Pancreas (tissue), 10 donors: ENCODE data around the gene IMMT. TPM values are rescaled to one million over a fixed set of nuclear protein-coding genes. Genes with fewer than 3 reads are reported as not detected.

Experiments used
- ATAC-seq, 4 donors: fragments of 200-7000 bp; cut with Tn5 transposase; one replicate each; pipeline versions ENCODE4 v1.8.0 to v1.9.1; 2020; ENCODE audit warnings: mild to moderate bottlenecking in 4 of 4, moderate library complexity in 4 of 4
- DNase-seq, 6 donors: peaks; one replicate each; pipeline ENCODE4 v3.0.0-alpha.2; 2020
- FAIRE-seq: peaks from 2 replicates; lab custom pipeline; 2012; peaks lifted over from hg19 to GRCh38; lab: Jason Lieb, UNC
- H3K27ac ChIP-seq, 4 donors: fragments of 200-600 bp; sonication (generic); 1 replicate in 3 of 4; 2 replicates in 1 of 4; pipeline versions ENCODE4 v1.5.0 to v1.8.0; 2020
- H3K27me3 ChIP-seq, 4 donors: fragments of 200-600 bp; one replicate each; pipeline ENCODE4 v1.8.0; 2021
- H3K36me3 ChIP-seq, 3 donors: fragments of 200-600 bp; sonication (generic) in 1 of 3; one replicate each; pipeline versions ENCODE4 v1.5.0 to v1.8.0; 2020 to 2021
- H3K4me1 ChIP-seq, 3 donors: fragments of 200-600 bp; one replicate each; pipeline ENCODE4 v1.8.0; 2021
- H3K4me3 ChIP-seq, 4 donors: fragments of 200-600 bp; sonication (generic) in 2 of 4; one replicate each; pipeline versions ENCODE4 v1.5.0 to v1.8.0; 2020 to 2021
- H3K9me3 ChIP-seq, 4 donors: fragments of 200-600 bp; one replicate each; pipeline ENCODE4 v1.8.0; 2021
- WGBS, 2 donors: extraction: QIAGEN DNeasy Blood & Tissue Kit; methylation state at CpG; one replicate each; pipeline ENCODE4 v1.1.7; 2013; 5-methylcytosine and 5-hydroxymethylcytosine counted together
- intact Hi-C, 3 donors: fragments of 100-400 bp; cut with DNase I; formaldehyde crosslinking; loops; one replicate each; pipeline versions ENCODE4 v1.11.1 to v1.14.2; 2022
- polyA plus RNA-seq, 2 donors: library from polyadenylated mRNA; stranded (reverse); fragments of 200-250 nt; gene quantifications; one replicate each; pipeline ENCODE4 v1.2.3, GENCODE V29; 2013
- total RNA-seq, 6 donors: library from RNA; stranded (reverse); fragmentation: NEBNext Ultra II Directional in 4 of 6; extraction: Animal tissue kit (Norgen Biotek cat#: 25700) in 4 of 6; gene quantifications; one replicate each; pipeline versions ENCODE4 v1.2.1 to v1.2.4, GENCODE V29; 2021 to 2023
- TF ChIP-seq, protein P1 (sequence below), 4 donors: fragments of 200-600 bp; sonication (generic) in 3 of 4; IDR thresholded peaks; one replicate each; pipeline versions ENCODE4 v1.5.0 to v1.8.0; 2021; ENCODE audit warnings: antibody characterized with exemption in 4 of 4
- donor health status: healthy with polysubstance abuse.
- donor health status: DM: no; HTN: no; CAD: no; lungs with moderate emphysema.
- donor health status: DM: no; HTN: no; CAD: no.
- donor health status: control.
- donor health status: control.
- donor health status: Bipolar disorder and iron deficiency.
- donor health status: DM: yes; HTN: yes; CAD: no.
- donor health status: DM: no; HTN: no; CAD: no.
- donor health status: DM: no; HTN: no; CAD: no.
- donor health status: DM: yes; HTN: yes; CAD: no.

IMMT gene
- total and polyA plus RNA-seq, 8 donors = 18.1 to 44.5 (median 37.7) TPM

DNA sequence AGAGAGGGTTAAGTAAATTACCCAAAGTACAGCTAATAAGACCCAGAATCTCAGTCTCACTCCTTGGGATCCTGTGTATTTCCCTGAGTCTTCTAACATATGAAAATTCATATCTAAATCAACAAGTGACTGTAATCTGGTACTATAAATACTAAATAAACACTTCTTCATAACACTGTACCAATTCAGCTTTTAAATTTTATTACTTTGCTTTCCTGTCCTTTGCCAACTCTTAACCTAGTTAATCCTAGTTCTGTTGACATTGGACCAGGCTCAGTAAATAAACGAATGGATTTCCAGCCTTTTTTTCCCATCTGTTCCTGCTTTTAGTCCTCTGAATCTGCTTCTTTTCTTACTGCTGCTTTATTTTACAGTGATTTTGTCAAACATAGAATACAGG lies 17.8 kb upstream of the IMMT start:
- ATAC-seq = peak in 3 of 4 donors; percentile 24 to 93 (median 85)
- DNase-seq = no peak
- TF ChIP-seq, protein P1, sequence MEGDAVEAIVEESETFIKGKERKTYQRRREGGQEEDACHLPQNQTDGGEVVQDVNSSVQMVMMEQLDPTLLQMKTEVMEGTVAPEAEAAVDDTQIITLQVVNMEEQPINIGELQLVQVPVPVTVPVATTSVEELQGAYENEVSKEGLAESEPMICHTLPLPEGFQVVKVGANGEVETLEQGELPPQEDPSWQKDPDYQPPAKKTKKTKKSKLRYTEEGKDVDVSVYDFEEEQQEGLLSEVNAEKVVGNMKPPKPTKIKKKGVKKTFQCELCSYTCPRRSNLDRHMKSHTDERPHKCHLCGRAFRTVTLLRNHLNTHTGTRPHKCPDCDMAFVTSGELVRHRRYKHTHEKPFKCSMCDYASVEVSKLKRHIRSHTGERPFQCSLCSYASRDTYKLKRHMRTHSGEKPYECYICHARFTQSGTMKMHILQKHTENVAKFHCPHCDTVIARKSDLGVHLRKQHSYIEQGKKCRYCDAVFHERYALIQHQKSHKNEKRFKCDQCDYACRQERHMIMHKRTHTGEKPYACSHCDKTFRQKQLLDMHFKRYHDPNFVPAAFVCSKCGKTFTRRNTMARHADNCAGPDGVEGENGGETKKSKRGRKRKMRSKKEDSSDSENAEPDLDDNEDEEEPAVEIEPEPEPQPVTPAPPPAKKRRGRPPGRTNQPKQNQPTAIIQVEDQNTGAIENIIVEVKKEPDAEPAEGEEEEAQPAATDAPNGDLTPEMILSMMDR (IDR thresholded peaks at IDR 0.05) = no peak
- H3K4me3 ChIP-seq = no peak overlapping the region
- peaks cover 0 to 13% (median 10%) of the 10 kb centered on the region in 3 donors for H3K4me1 ChIP-seq
- no peaks in the 10 kb centered on the region for H3K9me3 ChIP-seq
- H3K27me3 ChIP-seq = no peaks in the 10 kb centered on the region
- intact Hi-C loops = no loop called here
- FAIRE-seq = no peak
- peak overlapping the region in 1 of 4 donors; percentile 55 for H3K27ac ChIP-seq
- peaks cover 0 to 34% (median 9%) of the 10 kb centered on the region in 3 donors for H3K36me3 ChIP-seq
- 8 to 14% methylated on average over 1 of the region's 1 CpG for WGBS, 2 donors

DNA sequence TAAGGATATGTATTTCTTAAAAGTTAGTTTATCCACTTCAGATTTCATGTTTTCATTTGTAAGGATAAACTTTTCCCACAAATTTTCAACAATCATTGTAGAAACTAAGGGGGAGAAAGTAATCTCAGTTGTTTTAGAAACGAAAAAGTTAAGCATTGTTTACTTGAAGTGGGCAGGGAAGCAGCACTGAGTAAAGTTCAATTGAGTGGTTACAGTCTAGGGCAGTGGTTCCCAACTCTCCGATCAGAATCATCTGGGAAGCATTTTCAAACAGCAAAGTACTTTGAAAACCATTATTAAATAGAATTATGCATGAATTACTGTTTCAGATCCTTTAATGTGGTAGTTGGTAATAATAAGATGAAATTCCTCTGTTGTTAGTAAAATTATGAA lies 16.5 kb upstream of the IMMT start:
- intact Hi-C loops = no loop called here
- TF ChIP-seq, protein P1 (IDR thresholded peaks at IDR 0.05) = no peak
- H3K36me3 ChIP-seq = peaks cover 0 to 46% (median 16%) of the 10 kb centered on the region in 3 donors
- FAIRE-seq (no peak), DNase-seq (no peak), ATAC-seq (no peak)
- H3K27ac ChIP-seq = no peak overlapping the region
- H3K27me3 ChIP-seq = no peaks in the 10 kb centered on the region
- no peak overlapping the region for H3K4me3 ChIP-seq
- peaks cover 0 to 13% (median 10%) of the 10 kb centered on the region in 3 donors for H3K4me1 ChIP-seq
- H3K9me3 ChIP-seq = no peaks in the 10 kb centered on the region
- WGBS, 2 donors = 52 to 71% methylated on average over 2 of the region's 2 CpGs

DNA sequence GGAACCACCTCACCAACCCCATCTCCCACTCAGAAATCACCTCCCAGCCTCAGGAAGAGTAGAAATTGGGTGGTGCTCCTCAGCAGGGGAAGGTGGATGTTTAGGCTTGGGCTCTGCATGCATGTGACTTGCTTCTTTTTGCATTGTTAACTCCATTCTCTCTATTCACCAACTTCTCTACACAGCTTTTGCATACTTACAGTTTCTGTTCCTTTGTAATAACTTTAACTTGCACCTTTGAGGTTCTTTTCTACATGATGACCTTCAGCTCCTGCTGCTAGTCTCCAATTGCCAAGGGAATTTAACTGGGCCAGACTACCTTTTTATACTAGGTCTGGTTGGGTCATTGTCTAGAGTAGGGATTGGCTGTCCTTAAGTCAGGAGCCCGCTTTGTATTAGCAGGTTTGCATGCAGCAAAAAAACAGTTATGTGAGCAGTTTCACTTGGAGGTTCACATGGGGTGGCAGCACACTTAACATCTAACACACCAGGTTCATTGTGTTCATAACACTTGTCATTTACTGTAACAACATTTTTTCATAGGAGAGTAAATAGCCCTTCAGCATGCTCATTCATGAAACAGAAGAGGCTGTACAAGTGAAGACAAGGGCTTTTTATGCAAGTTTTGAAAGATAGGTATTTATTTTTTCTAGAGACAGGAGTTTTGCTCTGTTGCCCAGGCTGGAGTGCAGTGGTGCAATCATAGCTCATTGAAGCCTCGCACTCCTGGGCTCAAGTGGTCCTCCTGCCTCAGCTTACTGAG lies 16.0 kb upstream of the IMMT start:
- FAIRE-seq (no peak), DNase-seq (no peak)
- H3K9me3 ChIP-seq = no peaks in the 10 kb centered on the region

DNA sequence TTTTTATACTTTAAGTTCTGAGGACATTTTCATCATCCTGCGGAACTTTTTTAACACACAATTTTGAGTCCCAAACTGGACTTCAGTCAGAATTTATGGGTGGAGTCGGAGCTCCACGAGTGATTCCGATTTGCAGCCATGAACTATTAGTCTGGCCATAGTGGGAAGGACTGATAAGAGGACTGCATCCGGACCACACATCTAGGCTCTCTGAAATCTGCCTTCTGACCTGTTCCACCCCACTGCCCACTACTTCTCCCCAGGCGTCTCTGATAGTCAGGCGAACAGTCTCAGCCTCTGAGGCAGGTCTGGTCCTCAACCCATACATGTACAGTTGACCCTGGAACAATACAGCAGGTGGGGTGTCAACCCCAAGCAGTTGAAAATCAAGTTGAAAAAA lies 9.2 kb upstream of the IMMT start:
- DNase-seq (no peak), ATAC-seq (no peak), FAIRE-seq (no peak)
- intact Hi-C loops = no loop called here
- no peak overlapping the region for H3K27ac ChIP-seq
- no peaks in the 10 kb centered on the region for H3K27me3 ChIP-seq
- no peaks in the 10 kb centered on the region for H3K9me3 ChIP-seq
- WGBS, 2 donors = 86 to 91% methylated on average over 7 of the region's 7 CpGs
- no peak overlapping the region for H3K4me3 ChIP-seq
- H3K36me3 ChIP-seq = peaks cover 0 to 35% (median 12%) of the 10 kb centered on the region in 3 donors
- TF ChIP-seq, protein P1 (IDR thresholded peaks at IDR 0.05) = no peak
- peaks cover 0 to 17% (median 0%) of the 10 kb centered on the region in 3 donors for H3K4me1 ChIP-seq

More for the DNA sequence above, 16.0 kb upstream of the IMMT start:
- Histone ChIP-seq H3K27ac (no peak overlapping the region), H3K4me3 (no peak overlapping the region), H3K27me3 (no peaks in the 10 kb centered on the region), H3K4me1 (peaks cover 0 to 13% (median 10%) of the 10 kb centered on the region in 3 donors), H3K36me3 (peaks cover 0 to 52% (median 16%) of the 10 kb centered on the region in 3 donors)
- intact Hi-C loops = no loop called here
- TF ChIP-seq, protein P1 (IDR thresholded peaks at IDR 0.05) = no peak
- no peak for ATAC-seq
- 93 to 95% methylated on average over 2 of the region's 2 CpGs for WGBS, 2 donors

DNA sequence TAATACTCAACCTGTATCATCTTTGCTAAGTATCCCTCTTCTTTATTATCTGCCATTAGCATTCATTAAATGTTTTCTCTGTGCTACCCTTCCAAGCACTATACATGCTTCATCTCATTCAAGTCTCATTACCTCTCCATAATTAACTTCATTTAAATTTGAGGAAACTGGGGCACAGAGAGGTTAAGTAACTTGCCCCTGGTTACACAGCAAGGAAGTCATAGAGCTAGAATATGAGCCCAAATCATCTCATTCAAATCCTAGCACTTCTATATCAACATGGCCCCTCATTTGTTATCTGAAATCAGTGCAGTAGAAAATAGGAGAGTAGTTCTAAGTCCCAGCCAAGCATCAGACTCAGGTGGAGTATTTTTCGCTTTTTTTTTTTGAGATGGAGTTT lies 8.4 kb upstream of the IMMT start:
- WGBS, 2 donors = 92 to 98% methylated on average over 1 of the region's 1 CpG
- ATAC-seq (no peak), FAIRE-seq (no peak), DNase-seq (no peak)
- H3K4me3 ChIP-seq = no peak overlapping the region
- H3K27me3 ChIP-seq = no peaks in the 10 kb centered on the region
- TF ChIP-seq, protein P1 (IDR thresholded peaks at IDR 0.05) = no peak
- intact Hi-C loops = no loop called here
- H3K4me1 ChIP-seq = peaks cover 0 to 20% (median 0%) of the 10 kb centered on the region in 3 donors
- H3K9me3 ChIP-seq = no peaks in the 10 kb centered on the region
- H3K36me3 ChIP-seq = peaks cover 0 to 28% (median 12%) of the 10 kb centered on the region in 3 donors
- H3K27ac ChIP-seq = no peak overlapping the region
